DLD1 (cell line): ENCODE results near the gene ERC1.

ENCODE experiments used
- in situ Hi-C: cut with HindIII; loops from 2 replicates; pipeline ENCODE4 v1.10.0; 2017; ENCODE audit warnings: low sequenced_read_pairs

Gene ERC1

DNA sequence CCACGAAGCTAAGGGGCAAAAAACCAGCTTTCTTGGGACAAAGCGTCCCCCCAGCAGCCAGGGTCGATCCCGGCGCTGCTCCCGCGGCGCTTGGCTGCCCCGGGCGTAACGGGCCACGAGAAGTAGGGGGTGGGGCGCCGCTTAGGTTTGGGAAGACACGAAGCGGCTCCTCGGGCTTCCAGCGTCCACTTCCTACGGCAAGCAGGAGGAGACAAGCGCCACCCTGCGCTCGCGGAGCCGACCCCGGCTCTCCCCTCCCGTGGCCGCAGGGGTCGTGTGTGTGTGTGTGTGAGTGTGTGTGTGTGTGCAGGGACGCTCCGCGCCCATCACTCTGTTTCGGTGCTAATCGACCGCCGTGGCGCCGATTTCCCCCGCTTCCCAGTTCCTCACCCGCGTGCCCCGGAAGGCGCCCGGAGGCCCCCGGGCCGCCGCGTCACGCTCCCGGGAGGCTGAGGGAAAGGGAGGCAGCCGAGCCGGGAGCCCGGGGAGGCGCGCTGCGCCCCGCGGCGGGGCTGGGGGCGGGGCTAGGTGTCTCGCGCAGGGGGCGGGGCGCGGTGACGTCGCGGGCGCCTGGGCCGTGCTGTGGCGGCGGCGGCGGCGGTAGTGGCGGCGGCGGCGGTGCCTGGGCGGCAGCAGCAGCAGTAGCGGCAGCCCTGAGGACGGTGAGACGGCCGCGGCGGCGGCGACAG is at the start of gene ERC1:
TSS of gene ERC1 (plus strand) at position 563 of the 689 bp plus-strand sequence. CDS start 36,681 bp downstream, outside the sequence.
- in situ Hi-C loops, result no loop called here

DNA sequence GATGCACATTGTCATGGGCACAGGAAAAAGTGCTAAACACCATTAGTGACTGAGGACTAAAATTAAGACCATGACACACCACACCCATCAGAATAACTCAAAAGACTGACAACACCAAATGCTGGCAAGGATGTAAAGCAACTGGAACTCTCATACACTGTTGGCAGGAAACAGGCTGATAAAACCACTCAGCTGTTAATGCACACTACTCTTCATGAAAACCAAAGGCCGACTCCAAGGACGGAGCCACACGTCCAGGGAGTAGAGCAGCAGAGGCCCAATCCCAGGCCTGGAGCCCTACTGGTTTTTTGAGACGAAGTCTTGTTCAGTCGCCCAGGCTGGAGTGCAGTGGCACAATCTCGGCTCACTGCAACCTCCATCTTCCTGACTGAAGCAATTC is 48.0 kb upstream of the ERC1 start:
- in situ Hi-C loops, result no loop called here

DNA sequence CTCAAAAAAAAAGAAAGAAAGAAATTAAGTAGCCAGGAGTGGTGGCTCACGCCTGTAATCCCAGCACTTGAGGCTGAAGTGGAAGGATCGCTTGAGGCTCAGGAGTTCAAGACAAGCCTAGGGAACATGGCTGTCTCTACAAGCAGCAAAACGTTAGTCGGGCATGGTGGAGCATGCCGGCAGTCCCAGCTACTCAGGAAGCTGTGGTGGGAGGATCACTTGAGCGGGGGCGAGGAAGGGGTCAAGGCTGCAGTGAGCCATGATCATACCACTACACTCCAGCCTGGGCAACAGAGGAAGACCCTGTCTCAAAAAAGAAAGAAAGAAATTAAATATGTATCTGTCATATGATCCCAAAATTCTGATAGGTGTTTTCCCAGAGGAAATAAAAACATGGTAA is 46.8 kb upstream of the ERC1 start:
- in situ Hi-C loops, result no loop called here

DNA sequence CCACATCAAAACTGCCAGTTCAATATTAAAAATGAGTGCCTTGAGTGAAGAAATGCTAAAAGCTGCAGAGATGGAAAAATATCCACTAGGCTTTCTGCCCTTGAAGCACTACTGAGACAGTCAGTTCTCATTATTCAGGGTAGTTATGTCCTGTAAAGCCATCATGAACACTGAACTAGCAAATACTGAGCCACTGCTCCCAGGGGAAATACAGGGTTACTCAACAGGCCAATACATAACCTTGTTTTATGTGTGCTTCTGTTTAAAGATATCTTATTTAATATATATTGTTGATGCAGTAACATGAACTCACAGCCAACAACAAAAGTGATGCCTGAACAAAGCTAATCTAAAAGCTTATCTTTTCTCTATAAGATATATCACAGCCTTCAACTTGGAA is 44.8 kb upstream of the ERC1 start:
- in situ Hi-C loops, result no loop called here

DNA sequence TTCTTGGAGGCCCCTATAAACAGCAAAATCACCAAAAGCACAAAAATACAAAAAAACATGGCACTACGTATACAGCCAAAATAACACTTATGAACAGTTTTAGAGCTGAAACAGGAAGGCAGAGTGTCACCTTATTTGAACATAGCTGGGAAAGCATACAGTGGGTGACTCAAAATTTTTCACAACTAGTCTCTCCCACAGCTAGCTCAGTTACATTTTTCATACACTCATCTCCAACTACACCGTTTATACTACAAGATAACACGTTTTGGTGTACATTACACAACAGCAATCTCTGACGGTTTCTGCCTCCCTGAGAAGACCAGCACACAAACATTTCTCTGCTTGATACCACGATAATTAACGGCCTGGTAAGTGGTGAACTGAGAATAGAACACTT is 44.4 kb upstream of the ERC1 start:
- in situ Hi-C loops, result no loop called here

DNA sequence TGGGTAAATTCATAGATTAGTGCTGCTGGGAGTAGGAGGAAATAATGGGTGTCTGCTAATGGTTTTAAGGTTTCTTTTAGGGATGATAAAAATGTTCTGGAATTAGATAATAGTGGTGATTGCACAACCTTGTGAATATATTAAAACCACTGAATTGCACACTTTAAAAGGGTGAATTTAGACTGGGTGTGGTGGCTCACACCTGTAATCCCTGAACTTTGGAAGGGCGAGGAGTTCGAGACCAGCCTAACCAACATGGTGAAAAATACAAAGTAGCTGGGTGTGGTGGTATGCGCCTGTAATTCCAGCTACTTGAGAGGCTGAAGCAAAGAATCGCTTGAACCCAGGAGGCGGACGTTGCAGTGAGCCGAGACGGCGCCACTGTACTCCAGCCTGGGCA is 42.8 kb upstream of the ERC1 start:
- in situ Hi-C loops, result no loop called here

DNA sequence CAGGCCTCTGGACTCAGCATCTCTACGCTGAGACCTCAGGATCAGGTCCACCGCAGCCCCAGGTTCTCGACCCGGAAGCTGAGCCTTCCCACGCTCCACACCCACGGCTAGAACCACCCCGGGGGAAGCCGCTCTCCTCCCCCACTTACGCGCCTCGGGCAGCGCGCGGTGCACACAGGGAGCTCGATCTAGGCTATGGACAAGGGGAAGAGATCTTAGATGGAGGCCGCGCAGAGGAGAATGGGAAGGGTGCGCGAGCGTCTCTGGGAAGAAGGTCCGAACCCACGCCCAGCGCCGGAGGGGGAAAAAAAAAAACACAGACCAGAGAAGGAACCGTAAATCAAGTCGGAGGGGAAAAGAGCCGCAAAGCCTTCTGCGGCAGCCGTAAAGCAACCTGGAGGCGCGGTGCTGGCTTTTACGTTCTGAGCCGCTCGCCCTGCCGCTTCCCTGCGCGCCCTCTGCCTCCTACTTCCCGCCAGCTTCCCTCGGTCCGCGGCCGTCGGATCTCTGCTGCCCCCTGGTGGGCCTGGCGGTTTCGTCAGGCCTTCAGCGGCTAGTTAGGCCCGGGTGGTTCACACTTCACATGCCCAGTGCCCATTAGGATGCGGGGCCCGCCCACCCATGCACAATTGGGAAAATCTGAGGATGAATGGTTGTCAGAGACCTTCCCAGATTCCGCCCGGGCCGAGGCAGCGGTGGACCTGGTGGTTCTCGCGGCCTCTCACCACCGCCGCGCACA is 41.4 kb upstream of the ERC1 start, which contains the start of gene RAD52:
TSS of gene RAD52 (minus strand) at position 242 of the 739 bp plus-strand sequence. CDS start 16,636 bp downstream, outside the sequence.
- in situ Hi-C loops, result no loop called here

DNA sequence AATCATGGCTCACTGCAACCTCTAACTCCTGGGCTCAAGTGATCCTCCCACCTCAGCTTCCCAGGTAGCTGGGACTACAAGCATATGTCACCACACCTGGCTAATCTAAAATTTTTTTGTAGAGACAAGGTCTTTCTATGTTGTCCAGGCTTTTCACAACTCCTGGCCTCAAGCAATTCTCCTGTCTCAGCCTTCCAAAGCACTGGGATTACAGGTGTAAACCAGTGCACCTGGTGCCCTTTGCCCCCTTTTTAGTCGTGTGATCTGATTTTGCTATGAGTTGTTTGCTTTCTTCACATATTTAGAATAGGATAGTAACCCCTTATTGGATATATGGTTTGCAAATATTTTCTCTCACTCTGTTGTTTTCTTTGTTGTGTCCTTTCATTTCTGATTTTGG is 39.8 kb upstream of the ERC1 start:
- in situ Hi-C loops, result no loop called here

DNA sequence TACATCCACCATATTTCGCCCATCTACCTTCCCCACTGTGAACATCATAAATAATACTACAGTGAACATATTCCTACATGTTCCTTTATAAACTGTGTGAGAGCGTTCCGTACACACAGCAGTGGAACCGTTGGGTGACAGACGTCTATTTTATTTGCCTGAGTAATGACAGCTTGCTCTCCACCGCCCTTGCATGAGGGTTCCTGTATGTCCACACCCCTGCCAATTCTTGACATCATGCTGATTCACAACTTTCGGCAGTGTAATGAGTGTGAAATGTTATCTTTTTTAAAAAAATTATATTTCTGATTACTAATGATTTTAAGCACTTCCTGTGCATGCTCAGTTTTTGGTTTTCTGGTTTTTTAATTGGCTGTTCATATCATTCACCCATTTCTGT is 37.2 kb upstream of the ERC1 start:
- in situ Hi-C loops, result no loop called here

DNA sequence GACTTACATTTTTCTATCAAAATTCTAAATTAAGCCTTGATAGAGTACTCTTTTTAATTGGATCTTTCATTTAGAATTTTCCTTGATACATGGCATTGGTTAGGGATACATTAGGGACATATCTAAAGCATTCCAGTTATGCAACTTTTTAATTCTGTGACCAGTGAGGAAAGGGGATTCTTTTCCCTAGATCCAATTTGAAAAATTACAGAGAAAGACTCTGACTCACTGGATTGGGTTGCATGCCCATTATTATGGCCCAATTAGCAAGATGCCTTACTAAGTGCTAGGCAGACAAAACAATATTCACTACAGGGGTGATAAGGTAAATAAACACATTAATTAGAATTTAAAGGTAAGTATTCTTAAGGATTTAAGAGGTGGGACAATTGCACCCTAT is 36.3 kb upstream of the ERC1 start:
- in situ Hi-C loops, result no loop called here

DNA sequence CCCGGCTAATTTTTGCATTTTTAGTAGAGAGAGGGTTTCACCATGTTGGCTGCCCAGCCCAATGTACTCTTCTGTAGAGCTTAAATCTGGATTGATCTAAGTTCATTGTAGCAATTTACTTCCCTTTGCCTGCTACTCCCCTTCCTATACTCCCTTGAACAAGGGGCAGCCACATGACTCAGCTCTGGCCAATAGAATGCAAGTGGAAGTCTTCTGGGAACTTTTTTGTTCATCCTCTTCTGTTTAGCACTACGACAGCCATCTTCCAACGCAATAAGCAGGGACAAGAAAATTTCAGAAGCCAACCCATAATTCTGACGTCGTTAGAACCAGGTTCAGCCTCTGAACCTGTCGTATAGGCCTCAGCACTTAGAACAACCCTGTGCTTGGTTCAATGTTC is 35.1 kb upstream of the ERC1 start:
- in situ Hi-C loops, result no loop called here

DNA sequence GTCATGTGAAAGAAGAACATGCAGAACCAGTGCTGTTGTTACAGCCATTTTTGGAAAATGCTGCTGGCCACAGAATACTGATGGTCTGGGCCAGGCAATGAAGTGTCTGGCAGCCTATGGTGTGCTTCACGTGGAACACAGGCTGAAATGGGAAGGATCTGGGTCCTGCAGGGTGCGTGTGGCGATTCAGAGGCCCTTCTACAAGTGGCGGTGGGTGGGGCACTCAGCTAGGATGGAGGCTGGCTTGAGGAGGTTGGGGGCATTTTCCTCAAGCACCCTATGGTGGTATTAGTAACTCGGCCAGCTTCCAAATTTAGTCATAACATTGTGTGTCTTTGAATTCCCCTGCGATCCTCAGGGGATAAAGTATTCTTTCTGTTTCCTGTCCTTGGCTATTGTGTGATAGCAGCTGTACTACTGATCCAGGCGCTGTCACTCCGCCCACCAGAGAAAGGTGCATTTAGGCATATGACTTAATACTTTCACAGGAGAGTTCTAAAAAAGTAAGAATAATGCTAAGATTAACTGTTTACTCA is 32.4 kb upstream of the ERC1 start:
- in situ Hi-C loops, result no loop called here

DNA sequence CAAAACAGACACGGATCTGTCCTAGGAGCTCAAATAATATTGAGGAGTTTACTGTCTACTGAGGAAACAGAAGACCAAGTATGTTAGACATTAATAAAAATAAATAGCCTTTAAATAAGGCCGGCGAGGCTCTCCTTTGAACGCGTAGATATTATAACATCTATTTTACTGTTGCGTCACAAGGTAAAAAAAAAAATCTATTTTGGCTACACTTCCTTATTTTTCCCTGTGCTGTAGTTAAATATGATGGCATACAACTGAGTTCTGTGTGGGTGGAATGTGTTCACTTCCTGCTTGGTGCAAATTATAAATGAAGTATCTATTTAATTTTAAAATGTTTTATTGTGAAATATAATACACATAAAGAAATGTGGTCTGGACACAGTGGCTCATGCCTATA is 24.3 kb upstream of the ERC1 start:
- in situ Hi-C loops, result no loop called here

DNA sequence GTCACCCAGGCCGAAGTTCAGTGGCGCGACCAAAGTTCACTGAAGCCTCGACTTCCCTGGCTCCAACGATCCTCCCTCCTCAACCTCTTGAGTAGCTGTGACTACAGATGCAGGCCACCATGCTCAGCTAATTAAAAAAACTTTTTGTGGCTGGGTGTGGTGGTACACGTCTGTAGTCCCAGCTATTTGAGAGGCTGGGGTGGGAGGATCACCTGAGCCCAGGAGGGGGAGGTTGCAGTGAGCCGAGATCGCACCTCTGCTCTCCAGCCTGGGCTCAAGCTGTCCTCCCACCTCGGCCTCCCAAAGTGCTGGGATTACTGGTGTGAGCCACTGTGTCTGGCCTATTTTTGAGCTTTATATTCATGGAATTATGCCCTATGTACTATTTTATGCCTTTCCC is 23.4 kb upstream of the ERC1 start:
- in situ Hi-C loops, result no loop called here

DNA sequence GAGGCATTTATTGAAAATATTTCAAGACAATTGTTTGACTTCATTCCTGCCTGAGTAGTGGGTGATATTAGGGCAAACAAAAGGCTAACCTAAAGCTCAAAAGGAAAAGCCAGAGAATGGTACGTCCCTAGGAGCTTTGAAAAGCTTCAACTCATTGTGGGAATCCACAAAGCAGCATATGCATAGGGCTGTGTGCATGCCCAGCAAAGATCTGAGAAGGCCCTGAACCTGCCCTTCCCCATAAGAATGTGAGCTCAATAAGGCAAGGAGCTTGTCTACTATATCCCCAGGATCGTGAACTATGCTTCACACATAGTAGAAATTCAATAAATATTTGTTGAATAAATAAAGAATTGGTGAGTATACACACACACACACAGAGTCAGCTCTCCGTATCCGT is 22.5 kb upstream of the ERC1 start:
- in situ Hi-C loops, result no loop called here

DNA sequence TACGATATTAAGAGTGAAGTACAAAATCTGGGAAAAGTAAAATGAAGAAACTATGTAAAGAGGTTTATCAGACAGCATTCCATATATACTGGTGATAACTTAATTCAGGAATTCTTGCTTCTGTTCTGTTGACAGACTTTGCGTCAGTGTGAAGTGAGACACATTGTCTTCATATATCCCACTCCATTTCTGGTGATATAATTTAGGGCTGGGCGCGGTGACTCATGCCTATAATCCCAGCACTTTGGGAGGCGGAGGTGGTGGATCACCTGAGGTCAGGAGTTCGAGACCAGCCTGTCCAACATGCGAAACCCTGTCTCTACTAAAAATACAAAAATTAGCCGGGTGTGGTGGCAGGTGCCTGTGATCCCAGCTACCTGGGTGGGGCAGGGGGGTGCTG is 21.2 kb upstream of the ERC1 start:
- in situ Hi-C loops, result no loop called here

DNA sequence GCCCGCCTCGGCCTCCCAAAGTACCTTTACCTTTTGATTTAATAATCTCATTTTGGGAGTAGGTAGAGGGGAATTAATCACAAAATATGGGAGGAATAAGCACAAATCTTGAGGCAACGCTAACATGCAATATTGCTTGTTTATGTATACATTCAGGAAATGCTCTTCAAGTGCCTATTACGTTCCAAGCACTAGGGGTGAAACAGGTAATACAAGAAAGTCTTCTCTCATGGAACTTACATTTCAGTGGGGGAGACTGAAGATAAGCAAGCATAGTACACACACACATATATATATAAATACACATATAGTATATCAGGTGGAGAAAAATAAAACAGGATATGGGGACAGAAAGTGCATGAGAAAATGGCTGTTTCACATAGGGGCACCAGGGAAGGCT is 19.0 kb upstream of the ERC1 start:
- in situ Hi-C loops, result no loop called here

DNA sequence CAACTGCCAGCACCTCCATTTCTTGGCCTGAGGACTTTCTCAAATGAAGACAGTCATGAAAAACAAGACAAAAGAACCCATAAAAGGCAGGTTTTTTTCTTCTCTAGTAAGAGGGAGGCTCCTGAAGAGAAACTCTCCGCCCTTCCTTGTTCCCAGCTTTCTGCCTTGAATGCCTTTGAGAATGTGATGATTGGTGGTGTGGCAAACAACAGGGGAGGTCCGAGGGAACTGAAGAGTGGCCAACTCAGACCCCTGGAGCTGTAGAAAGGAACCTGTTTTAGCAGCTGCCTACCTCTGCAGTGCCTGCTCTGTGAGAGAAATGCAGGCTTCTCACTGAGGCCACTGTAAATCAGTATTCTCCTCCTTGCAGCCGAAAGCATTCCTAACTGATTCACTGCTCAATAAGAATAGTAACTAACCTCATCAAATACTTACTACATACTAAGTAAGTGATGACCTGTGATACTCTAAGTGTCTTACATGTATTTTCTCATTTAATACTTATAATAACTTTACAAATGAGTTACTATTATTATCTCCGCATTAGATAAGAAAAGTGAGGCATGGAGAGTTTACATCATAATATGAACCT is 16.7 kb upstream of the ERC1 start:
- in situ Hi-C loops, result no loop called here

DNA sequence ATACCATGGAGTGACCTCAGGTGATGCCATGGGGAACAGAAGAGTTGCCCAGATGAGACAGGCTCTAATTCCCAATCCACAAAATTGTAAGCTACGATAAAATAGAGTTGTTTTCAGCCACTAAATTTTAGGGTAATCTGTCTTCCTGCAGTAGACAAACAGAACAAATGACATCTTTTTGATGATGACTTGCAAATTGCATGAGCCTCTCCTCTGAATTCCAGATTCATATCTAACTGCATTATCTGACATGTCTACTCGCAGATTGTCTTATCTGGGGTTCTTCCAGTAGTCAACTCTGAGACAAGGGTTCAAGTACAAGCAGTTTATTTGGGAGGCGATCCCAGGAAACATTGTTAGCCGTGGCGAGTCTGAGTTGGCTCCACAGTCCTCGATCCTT is 14.4 kb upstream of the ERC1 start:
- in situ Hi-C loops, result no loop called here

DNA sequence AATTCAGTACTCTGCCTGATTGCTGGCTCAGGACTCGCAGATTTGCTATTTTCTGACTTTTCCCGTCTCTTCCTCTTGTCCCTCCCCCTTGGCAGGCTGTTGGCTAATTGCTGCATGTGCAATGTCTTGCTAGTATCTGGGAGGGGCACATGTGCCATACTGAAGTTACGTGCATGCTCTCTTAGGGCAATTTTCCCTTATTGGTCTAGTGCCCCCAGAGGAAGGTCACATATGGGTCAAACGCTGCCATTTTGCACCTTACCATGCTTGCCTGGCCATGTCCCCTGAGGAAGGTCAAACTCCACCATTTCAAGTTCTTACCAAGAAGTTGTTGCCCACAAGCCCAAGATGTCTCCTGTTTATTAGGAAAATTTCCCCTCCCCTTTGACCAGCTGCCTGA is 13.9 kb upstream of the ERC1 start:
- in situ Hi-C loops, result no loop called here

DNA sequence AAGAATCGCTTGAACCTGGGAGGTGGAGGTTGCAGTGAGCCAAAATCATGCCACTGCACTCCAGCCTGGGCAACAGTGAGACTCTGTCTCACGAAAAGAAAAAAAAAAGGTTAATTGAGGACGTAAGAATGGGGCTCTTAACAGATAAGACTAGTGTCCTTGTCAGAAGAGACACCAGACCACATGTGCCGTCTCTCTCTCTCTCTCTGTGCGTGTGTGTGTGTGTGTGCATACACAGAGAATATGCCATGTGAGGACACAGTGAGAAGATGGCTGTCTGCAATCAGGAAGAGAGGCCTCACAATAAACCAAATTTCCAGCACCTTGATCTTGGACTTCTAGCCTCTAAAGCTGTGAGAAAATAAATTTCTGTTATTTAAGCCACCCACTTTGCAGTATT is 11.7 kb upstream of the ERC1 start:
- in situ Hi-C loops, result no loop called here
